HEK293 (cell line): ENCODE measurements around the gene CALML4.
"Not testable (repeated sequence)": the region's sequence is repeated elsewhere in the genome, so short reads cannot be mapped to it uniquely, and the experiment has no call there.

Source experiments
- CTCF ChIA-PET: fragments of 350-600 bp; formaldehyde crosslinking; extraction: SDS; loops from one replicate; lab custom pipeline; 2021; ENCODE audit warnings: antibody characterized with exemption; lab: Yijun Ruan, JAX
- POLR2A ChIA-PET: fragments of 300-600 bp; formaldehyde crosslinking; extraction: SDS; loops from one replicate; lab custom pipeline; 2020; ENCODE audit warnings: antibody characterized with exemption, inconsistent platforms; lab: Yijun Ruan, JAX
- H3K27ac ChIP-seq: fragments of 200-500 bp; sonication (Bioruptor generic); 2 replicates; pipeline ENCODE4 v1.5.1; 2014; ENCODE audit warnings: low read depth, low read length, control low read depth, inconsistent platforms; ENCODE audit errors: extremely low read depth
- H3K36me3 ChIP-seq, 2 experiments: fragments of 200-500 bp in 1 of 2; sonication (Bioruptor generic) in 1 of 2; 1 replicate in 1 of 2; 2 replicates in 1 of 2; pipeline ENCODE4 v1.5.1; 2014 to 2017; ENCODE audit warnings: inconsistent platforms in 2 of 2, low read length in 2 of 2; ENCODE audit not compliant: control insufficient read depth in 2 of 2, insufficient read depth in 1 of 2
- H3K4me1 ChIP-seq: fragments of 200-500 bp; sonication (Bioruptor generic); 2 replicates; pipeline ENCODE4 v1.5.1; 2014; ENCODE audit warnings: mild to moderate bottlenecking, low read length, inconsistent platforms; ENCODE audit not compliant: control insufficient read depth, insufficient read depth
- H3K4me3 ChIP-seq: 2 replicates; pipeline ENCODE4 v1.5.1; 2011; ENCODE audit warnings: low read depth, mild to moderate bottlenecking, control low read depth, low read length, moderate library complexity
- H3K9me3 ChIP-seq: fragments of 200-500 bp; sonication (Bioruptor generic); 2 replicates; pipeline ENCODE4 v1.5.1; 2014; ENCODE audit warnings: low read depth, low read length, inconsistent platforms; ENCODE audit not compliant: control insufficient read depth, insufficient read depth
- BCL11B ChIP-seq: fragments of 450-650 bp; formaldehyde crosslinking; IDR thresholded peaks from 2 replicates; pipeline ENCODE4 v1.5.1; 2016; ENCODE audit warnings: low read depth, missing biosample characterization, missing genetic modification characterization
- KLF16 ChIP-seq: fragments of 450-650 bp; formaldehyde crosslinking; IDR thresholded peaks from 2 replicates; pipeline ENCODE4 v1.5.1; 2017; ENCODE audit warnings: missing biosample characterization, missing genetic modification characterization
- OVOL3 ChIP-seq: fragments of 450-650 bp; formaldehyde crosslinking; IDR thresholded peaks from 2 replicates; pipeline ENCODE4 v1.5.1; 2016; ENCODE audit warnings: missing biosample characterization, missing genetic modification characterization
- SP3 ChIP-seq: fragments of 450-650 bp; formaldehyde crosslinking; IDR thresholded peaks from 2 replicates; pipeline ENCODE4 v1.5.1; 2016; ENCODE audit warnings: missing biosample characterization, missing genetic modification characterization
- ZEB2 ChIP-seq: fragments of 450-650 bp; formaldehyde crosslinking; IDR thresholded peaks from 2 replicates; pipeline ENCODE4 v1.5.1; 2016; ENCODE audit warnings: missing biosample characterization, missing genetic modification characterization
- ZNF121 ChIP-seq: fragments of 450-650 bp; formaldehyde crosslinking; IDR thresholded peaks from 2 replicates; pipeline ENCODE4 v1.5.1; 2016; ENCODE audit warnings: missing biosample characterization, missing genetic modification characterization
- ZNF146 ChIP-seq: fragments of 450-650 bp; formaldehyde crosslinking; IDR thresholded peaks from 2 replicates; pipeline ENCODE4 v1.5.1; 2016; ENCODE audit warnings: missing biosample characterization, missing genetic modification characterization
- ZNF214 ChIP-seq: fragments of 450-650 bp; formaldehyde crosslinking; IDR thresholded peaks from 2 replicates; pipeline ENCODE4 v1.5.1; 2017; ENCODE audit warnings: missing biosample characterization, mild to moderate bottlenecking, missing genetic modification characterization, borderline replicate concordance
- ZNF223 ChIP-seq: fragments of 450-650 bp; formaldehyde crosslinking; IDR thresholded peaks from 2 replicates; pipeline ENCODE4 v1.5.1; 2016; ENCODE audit warnings: missing biosample characterization, missing genetic modification characterization
- ZNF354C ChIP-seq: fragments of 450-650 bp; formaldehyde crosslinking; IDR thresholded peaks from 2 replicates; pipeline ENCODE4 v1.5.1; 2016; ENCODE audit warnings: missing biosample characterization, missing genetic modification characterization, low read depth, borderline replicate concordance
- ZNF416 ChIP-seq: fragments of 450-650 bp; formaldehyde crosslinking; IDR thresholded peaks from 2 replicates; pipeline ENCODE4 v1.5.1; 2016; ENCODE audit warnings: missing biosample characterization, missing genetic modification characterization
- ZNF423 ChIP-seq: fragments of 450-650 bp; formaldehyde crosslinking; IDR thresholded peaks from 2 replicates; pipeline ENCODE4 v1.5.1; 2016; ENCODE audit warnings: missing biosample characterization, missing genetic modification characterization
- ZNF449 ChIP-seq: fragments of 450-650 bp; formaldehyde crosslinking; IDR thresholded peaks from 2 replicates; pipeline ENCODE4 v1.5.1; 2017; ENCODE audit warnings: missing biosample characterization, mild to moderate bottlenecking, missing genetic modification characterization, moderate library complexity
- ZNF513 ChIP-seq: fragments of 450-650 bp; IDR thresholded peaks from 2 replicates; pipeline ENCODE4 v1.5.1; 2018; ENCODE audit warnings: missing biosample characterization, missing genetic modification characterization
- ZNF558 ChIP-seq: fragments of 450-650 bp; formaldehyde crosslinking; IDR thresholded peaks from 2 replicates; pipeline ENCODE4 v1.5.1; 2016; ENCODE audit warnings: missing biosample characterization, missing genetic modification characterization
- ZNF600 ChIP-seq: fragments of 450-650 bp; formaldehyde crosslinking; IDR thresholded peaks from 2 replicates; pipeline ENCODE4 v1.5.1; 2016; ENCODE audit warnings: missing biosample characterization, missing genetic modification characterization
- ZNF677 ChIP-seq: fragments of 450-650 bp; IDR thresholded peaks from 2 replicates; pipeline ENCODE4 v1.5.0; 2018; ENCODE audit warnings: missing biosample characterization, mild to moderate bottlenecking, missing genetic modification characterization, moderate library complexity
- ZNF792 ChIP-seq: fragments of 450-650 bp; formaldehyde crosslinking; IDR thresholded peaks from 2 replicates; pipeline ENCODE4 v1.5.1; 2016; ENCODE audit warnings: missing biosample characterization, missing genetic modification characterization
- ZSCAN23 ChIP-seq: fragments of 450-650 bp; formaldehyde crosslinking; IDR thresholded peaks from 2 replicates; pipeline ENCODE4 v1.5.1; 2016; ENCODE audit warnings: missing biosample characterization, missing genetic modification characterization
- ZXDB ChIP-seq: fragments of 450-650 bp; formaldehyde crosslinking; IDR thresholded peaks from 2 replicates; pipeline ENCODE4 v1.5.1; 2016; ENCODE audit warnings: missing biosample characterization, missing genetic modification characterization
- TF ChIP-seq, protein P1 (sequence below): fragments of 450-650 bp; formaldehyde crosslinking; IDR thresholded peaks from 2 replicates; pipeline ENCODE4 v1.5.1; 2016; ENCODE audit warnings: missing biosample characterization, missing genetic modification characterization
- TF ChIP-seq, protein P2 (sequence below): fragments of 450-650 bp; formaldehyde crosslinking; IDR thresholded peaks from 2 replicates; pipeline ENCODE4 v1.5.1; 2016; ENCODE audit warnings: missing biosample characterization, missing genetic modification characterization

Gene CALML4

GRCh38 chr15:68173119-68173518, 32.0 kb downstream of the CALML4 start:
- POLR2A ChIA-PET: no interaction called here
- Histone ChIP-seq H3K4me3 (no peak overlapping the region), H3K4me1 (no peaks in the 10 kb centered on the region; the same call in 1 of the 2 replicates)
- TF ChIP-seq ZNF121 (tag by site-specific recombination) (peak; percentile 49; the same call in 1 of the 2 replicates), ZEB2 (no peak)
- TF ChIP-seq, all 188 proteins: peak for 1
- H3K36me3 ChIP-seq: peaks cover 24 to 32% of the 10 kb centered on the region in 2 experiments
- H3K27ac ChIP-seq: no peak overlapping the region
- CTCF ChIA-PET: interaction anchor here (0.9 kb wide), 1 partner anchor 310 kb away, joined by 3 read pairs; no protein-coding TSS in a partner anchor
- H3K9me3 ChIP-seq: no peaks in the 10 kb centered on the region

- CTCF ChIA-PET, POLR2A ChIA-PET: not testable (repeated sequence)
- TF ChIP-seq ZNF146 (tag by site-specific recombination): peak; percentile 95
- TF ChIP-seq, protein P1, sequence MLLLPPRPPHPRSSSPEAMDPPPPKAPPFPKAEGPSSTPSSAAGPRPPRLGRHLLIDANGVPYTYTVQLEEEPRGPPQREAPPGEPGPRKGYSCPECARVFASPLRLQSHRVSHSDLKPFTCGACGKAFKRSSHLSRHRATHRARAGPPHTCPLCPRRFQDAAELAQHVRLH (tag by site-specific recombination): 0 out of 2 replicates have a peak, but pooled peaks have one; percentile 61
- TF ChIP-seq, protein P2, sequence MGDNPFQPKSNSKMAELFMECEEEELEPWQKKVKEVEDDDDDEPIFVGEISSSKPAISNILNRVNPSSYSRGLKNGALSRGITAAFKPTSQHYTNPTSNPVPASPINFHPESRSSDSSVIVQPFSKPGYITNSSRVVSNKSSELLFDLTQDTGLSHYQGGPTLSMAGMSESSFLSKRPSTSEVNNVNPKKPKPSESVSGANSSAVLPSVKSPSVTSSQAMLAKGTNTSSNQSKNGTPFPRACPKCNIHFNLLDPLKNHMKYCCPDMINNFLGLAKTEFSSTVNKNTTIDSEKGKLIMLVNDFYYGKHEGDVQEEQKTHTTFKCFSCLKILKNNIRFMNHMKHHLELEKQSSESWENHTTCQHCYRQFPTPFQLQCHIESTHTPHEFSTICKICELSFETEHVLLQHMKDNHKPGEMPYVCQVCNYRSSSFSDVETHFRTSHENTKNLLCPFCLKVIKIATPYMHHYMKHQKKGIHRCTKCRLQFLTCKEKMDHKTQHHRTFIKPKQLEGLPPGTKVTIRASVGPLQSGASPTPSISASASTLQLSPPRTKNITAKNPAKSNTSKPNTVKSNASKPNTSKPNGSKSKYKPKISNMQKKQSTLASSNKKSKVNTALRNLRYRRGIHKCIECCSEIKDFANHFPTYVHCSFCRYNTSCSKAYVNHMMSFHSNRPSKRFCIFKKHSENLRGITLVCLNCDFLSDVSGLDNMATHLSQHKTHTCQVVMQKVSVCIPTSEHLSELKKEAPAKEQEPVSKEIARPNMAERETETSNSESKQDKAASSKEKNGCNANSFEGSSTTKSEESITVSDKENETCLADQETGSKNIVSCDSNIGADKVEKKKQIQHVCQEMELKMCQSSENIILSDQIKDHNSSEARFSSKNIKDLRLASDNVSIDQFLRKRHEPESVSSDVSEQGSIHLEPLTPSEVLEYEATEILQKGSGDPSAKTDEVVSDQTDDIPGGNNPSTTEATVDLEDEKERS: peak; percentile 87; the same call in 1 of the 2 replicates
These were observed 33.1 kb downstream of the CALML4 start for GRCh38 chr15:68172037-68172436.

DNA sequence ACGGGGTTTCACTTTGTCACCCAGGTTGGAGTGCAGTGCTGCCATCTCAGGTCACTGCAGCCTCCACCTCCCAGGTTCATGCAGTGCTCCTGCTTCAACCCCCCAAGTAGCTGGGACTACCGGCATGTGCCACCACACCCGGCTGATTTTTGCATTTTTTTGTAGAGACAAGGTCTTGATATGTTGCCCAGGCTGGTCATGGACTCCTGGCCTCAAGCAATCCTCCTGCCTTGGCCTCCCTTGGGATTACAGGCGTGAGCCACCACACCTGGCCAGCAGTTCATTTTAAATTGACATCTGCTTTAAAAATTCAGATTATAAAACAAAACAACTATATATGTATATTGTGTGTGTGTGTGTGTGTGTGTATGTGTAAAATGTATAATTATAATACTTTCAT, 38.3 kb downstream of the CALML4 start:
- ChIA-PET CTCF (interaction anchor here (0.7 to 2.1 kb wide), 4 partner anchors 12 to 710 kb away, joined by 3 to 6 read pairs (median 3); no protein-coding TSS in a partner anchor), POLR2A (interaction anchor here (2.0 kb wide), 1 partner anchor 112 kb away, joined by 6 read pairs; the partner anchor contains the start of gene PIAS1)
- Histone ChIP-seq H3K27ac (no peak overlapping the region), H3K4me3 (no peak overlapping the region), H3K4me1 (no peaks in the 10 kb centered on the region; the same call in 1 of the 2 replicates), H3K9me3 (no peaks in the 10 kb centered on the region), H3K36me3 (peaks cover 11 to 35% of the 10 kb centered on the region in 2 experiments)
- no peak for TF ChIP-seq ZNF600
- TF ChIP-seq SP3 (tag by site-specific recombination): no peak
- TF ChIP-seq BCL11B (tag by site-specific recombination): no peak
- no peak for TF ChIP-seq ZNF354C (tag by site-specific recombination)
- TF ChIP-seq ZNF423 (tag by site-specific recombination): no peak

More at GRCh38 chr15:68172037-68172436, 33.1 kb downstream of the CALML4 start:
- peaks cover 20 to 22% of the 10 kb centered on the region in 2 experiments for H3K36me3 ChIP-seq
- not testable (repeated sequence) for H3K4me1 ChIP-seq, H3K27ac ChIP-seq, H3K9me3 ChIP-seq, H3K4me3 ChIP-seq

- Histone ChIP-seq H3K36me3 (peaks cover 15 to 31% of the 10 kb centered on the region in 2 experiments), H3K4me1 (no peaks in the 10 kb centered on the region), H3K4me3 (no peak overlapping the region), H3K27ac (no peak overlapping the region), H3K9me3 (no peaks in the 10 kb centered on the region)
- ChIA-PET CTCF (interaction anchor here (1.1 to 3.3 kb wide), 3 partner anchors 10 to 1217 kb away, joined by 4 to 17 read pairs (median 12); no protein-coding TSS in a partner anchor), POLR2A (interaction anchor here (0.5 kb wide), 1 partner anchor 233 kb away, joined by 3 read pairs; no protein-coding TSS in a partner anchor)
- TF ChIP-seq ZNF449 (tag by site-specific recombination) (no peak), ZNF223 (no peak), ZSCAN23 (tag by site-specific recombination) (no peak), ZNF558 (no peak), ZXDB (tag by site-specific recombination) (no peak), ZNF416 (tag by site-specific recombination) (no peak), ZNF214 (tag by site-specific recombination) (no peak), ZNF792 (tag by site-specific recombination) (no peak), ZNF513 (tag by site-specific recombination) (no peak), ZNF677 (tag by site-specific recombination) (no peak), OVOL3 (tag by site-specific recombination) (no peak), KLF16 (no peak)
- TF ChIP-seq, protein P1 (tag by site-specific recombination): no peak
These were observed 41.9 kb downstream of the CALML4 start for GRCh38 chr15:68163191-68163590.
